ENCODE results near the gene KMT2D. TPM values are rescaled to one million over a fixed set of nuclear protein-coding genes. Genes with fewer than 3 reads are reported as not detected.

Gene KMT2D
- total RNA-seq, 1 donor from 2014 or later: 19.0 TPM

GRCh38 chr12:49026678-49027480 is 33.7 kb downstream of the KMT2D start:
- H3K36me3 Mint-ChIP-seq: peaks cover 48% of the 10 kb centered on the region
- H3K27me3 ChIP-seq: no peaks in the 10 kb centered on the region
- TF ChIP-seq EZH2phosphoT487 (IDR thresholded peaks at IDR 0.05): no peak
- TF ChIP-seq CTCF (IDR thresholded peaks at IDR 0.05): no peak
- TF ChIP-seq EZH2 (IDR thresholded peaks at IDR 0.05): no peak
- no peak for DNase-seq (ENCODE audit: low spot score)
- no peaks in the 10 kb centered on the region for H3K4me1 Mint-ChIP-seq
- H3K4me1 ChIP-seq: no peaks in the 10 kb centered on the region
- H3F3A ChIP-seq (ENCODE audit: low read depth): no peaks in the 10 kb centered on the region
- no peaks in the 10 kb centered on the region for H3K79me2 ChIP-seq (ENCODE audit: low read depth)
- no peaks in the 10 kb centered on the region for H3K9me3 Mint-ChIP-seq
- H2AFZ ChIP-seq (replicated peaks): no peak overlapping the region
- peaks cover 4% of the 10 kb centered on the region for H4K20me1 ChIP-seq (ENCODE audit: low read depth)
- H3K9me3 ChIP-seq (ENCODE audit: low read depth): no peaks in the 10 kb centered on the region
- no peak overlapping the region for H3K4me2 ChIP-seq
- H3K36me3 ChIP-seq: peaks cover 2% of the 10 kb centered on the region
- H3K4me3 Mint-ChIP-seq: no peak overlapping the region
- no peak overlapping the region for H3K27ac Mint-ChIP-seq
- H3K27me3 Mint-ChIP-seq (ENCODE audit: insufficient read depth, low read depth): peaks cover 4% of the 10 kb centered on the region
- H3K27ac ChIP-seq: no peak overlapping the region
- no peak overlapping the region for H3K4me3 ChIP-seq
- no peak overlapping the region for H3K9ac ChIP-seq

DNA sequence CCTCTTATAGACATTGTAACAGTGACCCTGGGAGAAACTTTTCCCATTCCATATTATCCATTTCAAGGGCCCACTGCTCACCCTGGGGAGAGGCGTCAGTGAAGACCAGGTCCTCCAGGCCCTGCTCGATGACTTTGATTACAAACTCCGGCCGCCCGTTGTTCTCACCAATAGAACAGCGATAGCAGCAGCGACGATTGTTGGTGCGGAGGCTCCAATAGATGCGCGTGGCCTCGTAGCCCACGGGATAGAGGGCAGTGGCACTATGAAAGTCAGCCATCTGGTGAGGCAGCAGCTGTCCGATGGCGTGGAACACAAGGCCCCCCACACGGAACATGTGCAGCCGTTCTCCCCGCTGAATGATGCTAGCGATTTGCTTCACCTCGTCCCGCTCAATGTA is 34.5 kb downstream of the KMT2D start:
- no peak overlapping the region for H3K27ac ChIP-seq
- H3K36me3 Mint-ChIP-seq: peaks cover 50% of the 10 kb centered on the region
- H3K4me1 Mint-ChIP-seq: no peaks in the 10 kb centered on the region
- TF ChIP-seq CTCF (IDR thresholded peaks at IDR 0.05): no peak
- no peak for TF ChIP-seq EZH2phosphoT487 (IDR thresholded peaks at IDR 0.05)
- TF ChIP-seq EZH2 (IDR thresholded peaks at IDR 0.05): no peak
- H3K27me3 ChIP-seq: no peaks in the 10 kb centered on the region
- no peak overlapping the region for H3K9ac ChIP-seq
- H3K27me3 Mint-ChIP-seq (ENCODE audit: insufficient read depth, low read depth): peaks cover 3% of the 10 kb centered on the region
- H3K4me1 ChIP-seq: no peaks in the 10 kb centered on the region
- H3K4me3 ChIP-seq: no peak overlapping the region
- no peaks in the 10 kb centered on the region for H3F3A ChIP-seq (ENCODE audit: low read depth)
- no peak for DNase-seq (ENCODE audit: low spot score)
- H3K9me3 Mint-ChIP-seq: no peaks in the 10 kb centered on the region
- H3K4me3 Mint-ChIP-seq: no peak overlapping the region
- no peaks in the 10 kb centered on the region for H3K9me3 ChIP-seq (ENCODE audit: low read depth)
- no peak overlapping the region for H3K27ac Mint-ChIP-seq
- peaks cover 4% of the 10 kb centered on the region for H4K20me1 ChIP-seq (ENCODE audit: low read depth)
- peaks cover 2% of the 10 kb centered on the region for H3K36me3 ChIP-seq
- no peaks in the 10 kb centered on the region for H3K79me2 ChIP-seq (ENCODE audit: low read depth)
- no peak overlapping the region for H2AFZ ChIP-seq (replicated peaks)
- H3K4me2 ChIP-seq: no peak overlapping the region

DNA sequence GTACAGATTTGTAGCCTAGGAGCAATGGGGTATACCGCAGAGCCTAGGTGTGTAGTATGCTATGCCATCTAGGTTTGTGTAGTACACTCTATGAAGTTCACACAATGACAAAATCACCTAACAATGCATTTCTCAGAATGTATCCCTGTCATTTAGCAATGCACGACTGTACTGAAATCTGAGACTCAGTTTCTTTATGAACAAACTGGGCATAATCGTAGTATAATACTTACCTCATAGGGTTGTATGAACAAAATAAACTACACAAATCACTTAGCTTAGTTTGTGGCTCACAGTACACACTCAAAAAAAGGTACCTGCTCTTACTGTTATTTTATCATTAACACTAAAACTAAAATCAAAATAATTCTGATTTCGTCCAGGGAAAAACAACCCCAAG is 35.1 kb downstream of the KMT2D start:
- no peak overlapping the region for H3K27ac ChIP-seq
- no peak overlapping the region for H2AFZ ChIP-seq (replicated peaks)
- H3K36me3 ChIP-seq: peaks cover 2% of the 10 kb centered on the region
- TF ChIP-seq CTCF (IDR thresholded peaks at IDR 0.05) (no peak), EZH2 (IDR thresholded peaks at IDR 0.05) (no peak), EZH2phosphoT487 (IDR thresholded peaks at IDR 0.05) (no peak)
- Mint-ChIP-seq H3K27me3 (ENCODE audit: insufficient read depth, low read depth) (peaks cover 2% of the 10 kb centered on the region), H3K27ac (no peak overlapping the region), H3K9me3 (no peaks in the 10 kb centered on the region), H3K36me3 (peaks cover 48% of the 10 kb centered on the region), H3K4me3 (no peak overlapping the region), H3K4me1 (no peaks in the 10 kb centered on the region)
- H3K4me2 ChIP-seq: no peak overlapping the region
- DNase-seq (ENCODE audit: low spot score): no peak
- peaks cover 4% of the 10 kb centered on the region for H4K20me1 ChIP-seq (ENCODE audit: low read depth)
- H3K4me1 ChIP-seq: no peaks in the 10 kb centered on the region
- H3K27me3 ChIP-seq: no peaks in the 10 kb centered on the region
- H3K9ac ChIP-seq: no peak overlapping the region
- no peak overlapping the region for H3K4me3 ChIP-seq
- H3F3A ChIP-seq (ENCODE audit: low read depth): no peaks in the 10 kb centered on the region
- no peaks in the 10 kb centered on the region for H3K9me3 ChIP-seq (ENCODE audit: low read depth)
- no peaks in the 10 kb centered on the region for H3K79me2 ChIP-seq (ENCODE audit: low read depth)
